ENCODE measurements around the gene FBXL15. TPM values are rescaled to one million over a fixed set of nuclear protein-coding genes. Genes with fewer than 3 reads are reported as not detected.
"Not testable (repeated sequence)": the region's sequence is repeated elsewhere in the genome, so short reads cannot be mapped to it uniquely, and the experiment has no call there.

The FBXL15 gene
- total RNA-seq, 2 experiments from 2014 or later, result 11.7 to 13.0 TPM

- H3K4me1 Mint-ChIP-seq, result peaks cover 24% of the 10 kb centered on the region
- DNase-seq, result peak; percentile 85
- peak overlapping the region; percentile 95 for H3K4me3 Mint-ChIP-seq
- no peaks in the 10 kb centered on the region for H3K9me3 Mint-ChIP-seq
- H3K27ac Mint-ChIP-seq, result peak overlapping the region; percentile 97
- H3K36me3 Mint-ChIP-seq, result peaks cover 24% of the 10 kb centered on the region
- H3K27me3 Mint-ChIP-seq, result no peaks in the 10 kb centered on the region
Observed at GRCh38 chr10:102449321-102450123, 28.9 kb downstream of the FBXL15 start.

DNA sequence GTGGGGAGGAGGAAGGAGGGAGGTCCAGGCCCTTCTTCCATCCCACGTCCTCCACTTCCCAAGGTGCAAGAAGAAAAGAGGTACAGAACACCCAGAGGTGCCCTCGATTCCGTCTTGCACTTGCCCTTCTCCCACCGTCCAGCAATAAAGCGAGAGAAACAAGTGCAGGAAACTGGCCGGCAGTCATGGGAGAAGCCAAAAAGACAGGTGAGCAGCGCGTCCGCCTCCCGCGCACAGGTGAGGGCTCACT lies 29.4 kb downstream of the FBXL15 start:
- Mint-ChIP-seq H3K36me3 (peaks cover 24% of the 10 kb centered on the region), H3K27me3 (no peaks in the 10 kb centered on the region), H3K4me3 (peak overlapping the region; percentile 95), H3K4me1 (peaks cover 22% of the 10 kb centered on the region), H3K9me3 (no peaks in the 10 kb centered on the region), H3K27ac (peak overlapping the region; percentile 97)
- DNase-seq, result no peak

DNA sequence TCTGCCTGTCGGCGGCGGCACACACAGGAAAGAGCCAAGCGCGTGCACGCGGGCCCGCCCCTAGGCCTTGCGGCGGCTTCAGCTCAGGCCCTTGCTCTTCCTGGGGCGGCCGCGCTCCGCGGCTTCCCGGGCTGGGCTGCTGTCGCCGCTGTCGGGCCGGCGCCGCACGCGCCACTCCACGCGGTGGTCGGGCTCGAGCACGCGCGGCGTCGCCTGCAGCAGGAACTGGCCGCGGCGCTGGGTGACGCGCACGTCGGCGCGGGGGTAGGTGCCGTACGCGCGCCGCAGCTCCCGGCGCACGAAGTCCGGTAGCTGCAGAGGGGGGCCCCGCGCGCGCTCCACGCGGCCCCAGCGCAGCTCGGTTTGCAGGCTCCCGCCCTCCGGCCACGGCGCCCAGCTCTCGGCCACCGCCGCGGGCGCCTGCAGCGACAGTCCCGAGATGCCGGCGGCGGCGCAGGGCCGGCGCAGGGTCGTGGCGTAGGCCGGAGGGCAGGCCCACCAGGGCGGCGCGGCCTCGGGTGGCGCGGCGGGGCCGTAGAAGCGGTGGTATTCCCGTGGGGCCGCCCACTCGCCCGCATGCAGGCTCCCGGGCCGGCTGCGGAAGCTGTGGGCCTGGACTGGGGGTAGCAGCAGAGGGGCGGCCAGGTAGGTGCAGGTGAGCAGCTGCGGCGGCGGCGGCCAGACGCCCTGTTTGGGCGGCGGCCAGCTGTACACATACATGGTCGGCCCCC lies 29.9 kb downstream of the FBXL15 start:
- Mint-ChIP-seq H3K36me3 (peaks cover 26% of the 10 kb centered on the region), H3K4me3 (peak overlapping the region; percentile 95), H3K4me1 (peaks cover 25% of the 10 kb centered on the region), H3K27ac (peak overlapping the region; percentile 97), H3K27me3 (no peaks in the 10 kb centered on the region), H3K9me3 (no peaks in the 10 kb centered on the region)
- DNase-seq, result peak; percentile 93

DNA sequence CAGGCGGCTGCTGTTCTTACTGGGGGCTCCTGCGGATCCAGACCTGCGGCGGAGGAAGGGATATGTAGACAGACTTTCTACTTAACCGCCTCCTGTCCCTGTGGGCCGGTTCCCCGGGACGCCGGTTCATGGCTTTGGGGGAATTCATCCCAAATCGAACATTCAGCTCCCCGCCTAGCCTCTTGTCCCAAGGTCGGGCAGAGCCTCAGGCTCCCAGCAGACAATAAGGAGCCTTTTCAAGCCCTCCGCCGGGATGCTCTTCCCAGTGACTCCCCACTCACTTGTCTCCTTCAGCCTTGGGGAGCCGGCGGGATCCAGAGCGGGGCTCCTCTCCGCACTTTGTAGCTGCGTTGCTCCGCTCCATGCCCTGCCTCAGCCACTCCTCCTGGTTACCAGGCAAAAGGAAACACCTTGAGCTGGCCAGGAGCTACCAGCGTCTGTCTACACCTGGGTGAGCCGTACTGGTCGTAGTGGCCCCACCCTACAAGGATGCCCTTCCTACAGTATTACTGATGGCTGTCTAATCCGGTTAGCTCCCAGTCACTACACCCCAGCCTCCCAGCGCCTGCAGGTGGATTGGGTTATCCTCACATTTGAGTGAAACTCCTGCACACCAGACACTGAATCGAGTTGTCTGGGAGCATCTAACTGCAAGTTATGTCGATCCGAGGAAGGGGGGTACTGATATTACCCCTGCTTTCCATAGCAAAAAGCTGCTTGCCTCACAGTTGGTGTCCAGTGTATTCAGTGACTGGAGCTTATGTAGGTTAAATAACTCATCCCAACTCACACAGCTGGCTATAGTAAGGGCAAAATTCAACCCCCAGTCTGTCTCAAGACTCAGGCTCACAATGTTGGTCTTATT lies 30.7 kb downstream of the FBXL15 start, which contains the start of gene C10orf95:
Gene C10orf95, minus strand, starts transcription at position 439 of the 865 bp plus-strand sequence. CDS start 450 bp downstream, outside the sequence.
- DNase-seq, result no peak
- Mint-ChIP-seq H3K27ac (peak within 1 kb of the TSS; percentile 93), H3K9me3 (no peaks in the 10 kb centered on the region), H3K4me1 (peaks cover 28% of the 10 kb centered on the region), H3K27me3 (no peaks in the 10 kb centered on the region), H3K36me3 (peaks cover 31% of the 10 kb centered on the region), H3K4me3 (peak within 1 kb of the TSS; percentile 93)

GRCh38 chr10:102452672-102453340 lies 32.2 kb downstream of the FBXL15 start:
- Mint-ChIP-seq H3K36me3 (peaks cover 36% of the 10 kb centered on the region), H3K4me1 (peaks cover 29% of the 10 kb centered on the region), H3K27me3 (no peaks in the 10 kb centered on the region), H3K27ac (peak overlapping the region; percentile 93), H3K4me3 (peak overlapping the region; percentile 93), H3K9me3 (no peaks in the 10 kb centered on the region)
- DNase-seq, result peak; percentile 85

- H3K4me1 Mint-ChIP-seq, result peaks cover 28% of the 10 kb centered on the region
- no peak for DNase-seq
- no peak overlapping the region for H3K4me3 Mint-ChIP-seq
- peak overlapping the region; percentile 93 for H3K27ac Mint-ChIP-seq
- H3K36me3 Mint-ChIP-seq, result peaks cover 36% of the 10 kb centered on the region
- H3K27me3 Mint-ChIP-seq, result no peaks in the 10 kb centered on the region
- H3K9me3 Mint-ChIP-seq, result no peaks in the 10 kb centered on the region
Observed at GRCh38 chr10:102453502-102453901, 32.9 kb downstream of the FBXL15 start.

DNA sequence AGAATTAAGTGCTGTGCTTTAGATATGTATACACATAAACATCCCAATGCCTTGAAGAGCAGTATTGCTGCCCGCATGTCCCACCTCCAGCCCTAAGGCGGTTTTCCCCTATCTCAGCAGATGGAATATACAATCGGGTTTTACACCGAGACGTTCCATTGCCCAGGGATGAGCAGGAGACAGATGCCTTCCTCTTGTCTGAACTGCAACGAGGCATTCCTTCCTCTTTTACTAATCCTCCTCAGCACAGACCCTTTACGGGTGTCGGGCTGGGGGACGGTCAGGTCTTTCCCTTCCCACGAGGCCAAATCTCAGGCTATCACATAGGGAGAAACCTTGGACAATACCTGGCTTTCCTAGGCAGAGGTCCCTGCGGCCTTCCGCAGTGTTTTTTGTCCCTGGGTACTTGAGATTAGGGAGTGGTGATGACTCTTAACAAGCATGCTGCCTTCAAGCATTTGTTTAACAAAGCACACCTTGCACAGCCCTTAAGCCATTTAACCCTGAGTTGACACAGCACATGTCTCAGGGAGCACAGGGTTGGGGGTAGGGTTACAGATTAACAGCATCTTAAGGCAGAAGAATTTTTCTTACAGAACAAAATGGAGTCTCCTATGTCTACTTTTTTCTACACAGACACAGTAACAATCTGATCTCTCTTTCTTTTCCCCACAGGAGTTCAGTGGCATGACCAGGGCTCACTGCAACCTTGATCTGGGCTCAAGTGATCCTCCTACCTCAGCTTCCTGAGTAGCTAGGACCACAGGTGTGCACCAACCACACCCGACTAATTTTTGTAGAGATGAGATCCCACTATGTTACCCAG lies 34.2 kb downstream of the FBXL15 start:
- peaks cover 32% of the 10 kb centered on the region for H3K36me3 Mint-ChIP-seq
- not testable (repeated sequence) for H3K27me3 Mint-ChIP-seq, H3K9me3 Mint-ChIP-seq

GRCh38 chr10:102455893-102456471 lies 35.3 kb downstream of the FBXL15 start:
- H3K36me3 Mint-ChIP-seq, result peaks cover 32% of the 10 kb centered on the region
- no peaks in the 10 kb centered on the region for H3K27me3 Mint-ChIP-seq
- H3K27ac Mint-ChIP-seq, result peak overlapping the region; percentile 81
- H3K4me3 Mint-ChIP-seq, result no peak overlapping the region
- DNase-seq, result no peak
- H3K9me3 Mint-ChIP-seq, result no peaks in the 10 kb centered on the region
- peaks cover 24% of the 10 kb centered on the region for H3K4me1 Mint-ChIP-seq

More for the DNA sequence above, 34.2 kb downstream of the FBXL15 start:
- not testable (repeated sequence) for DNase-seq, H3K4me3 Mint-ChIP-seq
- Mint-ChIP-seq H3K4me1 (peaks cover 20% of the 10 kb centered on the region), H3K27ac (peak overlapping the region; percentile 73)

DNA sequence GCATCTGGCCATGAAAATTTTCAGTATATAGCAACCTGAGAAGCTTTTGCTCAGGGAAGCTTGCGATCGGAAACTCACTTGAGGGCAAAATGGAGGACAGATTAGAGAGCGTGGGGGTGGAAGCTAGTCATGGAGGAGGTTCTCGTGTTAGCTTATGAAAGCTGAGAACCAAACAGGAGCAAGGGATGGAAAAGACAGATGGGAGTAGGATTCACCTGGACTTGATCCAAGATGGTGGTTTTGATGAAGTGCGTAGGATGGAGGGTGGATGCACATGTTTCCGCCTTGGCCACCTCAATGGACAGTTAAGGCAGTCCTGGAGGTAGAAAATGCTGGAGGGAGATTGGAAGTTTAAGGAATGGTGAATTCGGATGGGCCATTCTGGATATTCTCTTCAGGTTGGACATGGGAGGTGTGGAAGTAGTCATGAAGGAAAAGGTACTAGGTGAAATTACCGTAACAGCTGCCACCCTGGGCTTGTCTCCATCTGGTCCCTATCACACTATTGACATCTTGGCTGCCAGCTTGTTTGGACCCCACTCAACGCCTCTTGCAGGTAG lies 37.0 kb downstream of the FBXL15 start:
- H3K27me3 Mint-ChIP-seq, result no peaks in the 10 kb centered on the region
- no peak overlapping the region for H3K4me3 Mint-ChIP-seq
- no peaks in the 10 kb centered on the region for H3K9me3 Mint-ChIP-seq
- H3K27ac Mint-ChIP-seq, result peak overlapping the region; percentile 9
- no peak for DNase-seq
- H3K4me1 Mint-ChIP-seq, result peaks cover 30% of the 10 kb centered on the region
- peaks cover 19% of the 10 kb centered on the region for H3K36me3 Mint-ChIP-seq

GRCh38 chr10:102458656-102459055 lies 38.0 kb downstream of the FBXL15 start:
- Mint-ChIP-seq H3K27me3 (no peaks in the 10 kb centered on the region), H3K4me1 (peaks cover 29% of the 10 kb centered on the region), H3K9me3 (no peaks in the 10 kb centered on the region), H3K36me3 (peaks cover 12% of the 10 kb centered on the region), H3K27ac (no peak overlapping the region), H3K4me3 (no peak overlapping the region)
- no peak for DNase-seq

GRCh38 chr10:102460836-102461186 lies 40.2 kb downstream of the FBXL15 start:
- Mint-ChIP-seq H3K36me3 (peaks cover 8% of the 10 kb centered on the region), H3K4me3 (peak overlapping the region; percentile 90), H3K27me3 (no peaks in the 10 kb centered on the region), H3K4me1 (peaks cover 26% of the 10 kb centered on the region), H3K9me3 (no peaks in the 10 kb centered on the region), H3K27ac (peak overlapping the region; percentile 75)
- DNase-seq, result no peak

- Mint-ChIP-seq H3K27me3 (no peaks in the 10 kb centered on the region), H3K4me3 (peak overlapping the region; percentile 90), H3K36me3 (peaks cover 4% of the 10 kb centered on the region), H3K4me1 (peaks cover 25% of the 10 kb centered on the region), H3K27ac (peak overlapping the region; percentile 88), H3K9me3 (no peaks in the 10 kb centered on the region)
- DNase-seq, result peak; percentile 96
Observed at GRCh38 chr10:102461187-102462054, 40.8 kb downstream of the FBXL15 start.
